Posterior cingulate gyrus (tissue), 11 donors: ENCODE measurements around the gene TGM2.

Experiments
- DNase-seq, 10 donors: peaks; one replicate each; pipeline versions ENCODE4 v3.0.0 to v3.0.0-alpha.2; 2020 to 2021; ENCODE audit warnings: mixed read lengths in 3 of 10
- intact Hi-C: fragments of 100-400 bp; cut with DNase I; formaldehyde crosslinking; loops from one replicate; pipeline ENCODE4 v1.15.1; 2023

Gene TGM2

GRCh38 chr20:38165089-38165965, at the start of gene TGM2:
TGM2 (minus strand) TSS chr20:38165270; CDS start chr20:38165198, 72 bp downstream.
- DNase-seq = peak in 8 of 10 donors; percentile 18 to 92 (median 44)
- intact Hi-C loops = loop anchor here (2.0 kb wide), 1 partner anchor 109 kb away; no protein-coding TSS in a partner anchor

GRCh38 chr20:38214256-38215193, 49.5 kb upstream of the TGM2 start:
- peak in 1 of 10 donors; percentile 79 for DNase-seq
- intact Hi-C loops = no loop called here

- intact Hi-C loops = no loop called here
- DNase-seq = no peak
These were observed 48.5 kb upstream of the TGM2 start for GRCh38 chr20:38213607-38213940.

GRCh38 chr20:38212806-38213606, 47.9 kb upstream of the TGM2 start:
- intact Hi-C loops = no loop called here
- peak in 1 of 10 donors; percentile 77 for DNase-seq

- intact Hi-C loops = no loop called here
These were observed 46.4 kb upstream of the TGM2 start for GRCh38 chr20:38211200-38212097.

GRCh38 chr20:38210741-38211140, 45.7 kb upstream of the TGM2 start:
- peak in 5 of 10 donors; percentile 27 to 88 (median 32) for DNase-seq
- intact Hi-C loops = no loop called here

More at GRCh38 chr20:38211200-38212097, 46.4 kb upstream of the TGM2 start:
- DNase-seq = peak in 8 of 10 donors; percentile 38 to 92 (median 56)

GRCh38 chr20:38209736-38210405, 44.8 kb upstream of the TGM2 start:
- intact Hi-C loops = no loop called here
- peak in 2 of 10 donors; percentile 9 to 22 for DNase-seq

GRCh38 chr20:38209054-38209675, 44.1 kb upstream of the TGM2 start:
- DNase-seq = peak in 2 of 10 donors; percentile 12 to 23
- intact Hi-C loops = no loop called here

GRCh38 chr20:38208523-38208922, 43.5 kb upstream of the TGM2 start:
- intact Hi-C loops = no loop called here

GRCh38 chr20:38208088-38208487, 43.0 kb upstream of the TGM2 start:
- no peak for DNase-seq
- intact Hi-C loops = no loop called here

More at GRCh38 chr20:38208523-38208922, 43.5 kb upstream of the TGM2 start:
- DNase-seq = no peak

- DNase-seq = no peak
- intact Hi-C loops = no loop called here
These were observed 42.6 kb upstream of the TGM2 start for GRCh38 chr20:38207621-38208020.

- intact Hi-C loops = no loop called here
- no peak for DNase-seq
These were observed 39.9 kb upstream of the TGM2 start for GRCh38 chr20:38205001-38205400.

GRCh38 chr20:38203981-38204357, 38.9 kb upstream of the TGM2 start:
- no peak for DNase-seq
- intact Hi-C loops = no loop called here

- peak in 3 of 10 donors; percentile 4 to 32 (median 24) for DNase-seq
These were observed 38.4 kb upstream of the TGM2 start for GRCh38 chr20:38203337-38203980.

GRCh38 chr20:38202982-38203293, 37.9 kb upstream of the TGM2 start:
- DNase-seq = peak in 3 of 10 donors; percentile 2 to 47 (median 30)
- intact Hi-C loops = no loop called here

More at GRCh38 chr20:38203337-38203980, 38.4 kb upstream of the TGM2 start:
- intact Hi-C loops = no loop called here

- intact Hi-C loops = no loop called here
- peak in 3 of 10 donors; percentile 3 to 60 (median 43) for DNase-seq
These were observed 37.3 kb upstream of the TGM2 start for GRCh38 chr20:38202153-38202981.

- intact Hi-C loops = no loop called here
- DNase-seq = peak in 2 of 10 donors; percentile 28 to 29
These were observed 36.3 kb upstream of the TGM2 start for GRCh38 chr20:38201356-38201755.
